ENCODE measurements around the gene IL11RA.

Gene IL11RA

DNA sequence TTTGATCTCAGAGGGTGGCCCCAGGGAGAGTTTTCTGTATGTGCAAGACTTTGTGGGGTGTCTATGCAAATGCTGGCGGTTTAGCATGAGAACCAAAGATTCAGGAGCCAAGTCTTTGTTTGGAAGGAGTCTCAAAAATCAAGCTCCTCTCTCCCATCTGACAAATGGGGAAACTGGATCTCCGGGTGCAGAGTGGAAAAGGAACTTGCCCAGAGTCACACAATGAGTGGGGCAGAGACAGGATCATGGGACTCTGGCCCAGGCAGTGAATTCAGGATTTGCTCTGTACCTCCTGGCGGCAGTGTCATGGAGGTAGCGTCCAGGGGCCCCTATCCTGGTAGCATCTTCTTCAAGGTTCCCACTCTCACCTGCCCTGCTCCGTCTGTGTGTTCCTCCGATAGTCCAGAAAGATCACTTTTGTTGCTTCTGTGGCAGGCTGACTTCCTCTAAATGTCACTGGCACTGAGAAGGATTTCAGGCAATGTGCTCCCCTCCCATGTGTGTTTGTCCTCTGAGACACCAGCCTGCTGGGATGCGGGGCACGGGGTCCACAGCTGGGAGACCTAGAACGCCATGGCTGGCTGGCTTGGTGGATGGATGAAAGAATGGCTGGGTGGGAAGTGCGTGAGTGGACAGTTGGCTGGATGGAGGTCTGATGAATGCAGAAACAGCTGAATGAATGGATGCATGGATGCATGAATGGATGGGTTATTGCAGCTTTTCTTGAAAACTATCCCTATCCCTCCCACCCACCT is 35.5 kb downstream of the IL11RA start:
- DNase-seq (ENCODE audit: low spot score) = no peak

DNA sequence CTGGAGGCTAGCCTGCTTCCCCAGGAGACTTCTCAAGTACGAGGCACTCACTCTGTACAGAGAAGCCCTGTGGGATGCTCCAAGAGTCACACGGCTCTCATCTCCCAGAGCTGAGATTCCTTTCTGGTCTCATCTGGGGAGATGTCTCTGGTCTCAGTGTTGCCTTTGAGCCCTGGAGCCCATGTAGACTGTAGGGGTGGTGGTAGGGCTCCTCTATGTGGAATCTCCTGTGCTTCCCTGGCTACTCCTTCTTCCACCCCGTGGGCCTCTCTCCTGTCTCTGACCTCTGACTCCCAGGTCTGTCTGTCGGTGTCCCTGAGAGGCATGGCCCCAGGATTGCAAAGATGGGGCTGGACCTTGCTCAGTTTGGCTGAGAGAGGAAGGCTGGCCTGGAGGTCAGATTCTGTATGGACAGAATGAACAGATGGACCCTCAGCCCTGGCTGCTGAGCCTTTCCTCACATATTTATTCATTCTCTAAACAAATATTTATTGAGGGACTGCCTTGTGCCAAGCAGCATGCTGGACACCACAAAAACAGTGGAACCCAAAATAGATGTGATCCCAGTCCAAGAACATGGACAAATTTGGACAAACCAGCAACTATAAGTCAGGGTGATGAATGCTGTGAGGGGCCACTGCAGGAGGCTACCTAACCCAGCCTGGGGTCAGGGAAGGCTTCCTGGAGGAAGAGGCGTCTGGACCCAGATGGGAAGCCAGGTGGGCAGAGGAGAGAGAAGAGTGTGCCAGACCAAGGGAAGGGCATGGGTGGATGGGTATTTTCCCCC is 36.5 kb downstream of the IL11RA start:
- no peak for DNase-seq (ENCODE audit: low spot score)

DNA sequence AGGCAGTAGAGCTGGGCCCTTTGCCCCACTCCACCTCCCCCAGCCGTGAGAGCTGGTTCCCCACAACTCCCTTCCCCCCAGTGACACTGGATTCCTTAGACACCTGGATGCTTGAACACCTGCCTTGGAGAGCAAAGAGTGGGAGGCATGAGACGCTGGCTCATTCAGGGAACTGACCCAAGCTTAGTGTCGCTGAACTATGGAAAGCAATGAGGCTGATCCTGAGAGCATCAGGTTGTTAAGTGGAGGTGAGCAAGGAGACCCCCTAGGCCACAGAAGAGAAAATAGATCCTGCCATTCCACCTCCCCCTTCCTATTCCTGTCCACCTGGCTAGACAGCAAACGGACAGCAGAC is 37.1 kb downstream of the IL11RA start:
- no peak for DNase-seq (ENCODE audit: low spot score)

DNA sequence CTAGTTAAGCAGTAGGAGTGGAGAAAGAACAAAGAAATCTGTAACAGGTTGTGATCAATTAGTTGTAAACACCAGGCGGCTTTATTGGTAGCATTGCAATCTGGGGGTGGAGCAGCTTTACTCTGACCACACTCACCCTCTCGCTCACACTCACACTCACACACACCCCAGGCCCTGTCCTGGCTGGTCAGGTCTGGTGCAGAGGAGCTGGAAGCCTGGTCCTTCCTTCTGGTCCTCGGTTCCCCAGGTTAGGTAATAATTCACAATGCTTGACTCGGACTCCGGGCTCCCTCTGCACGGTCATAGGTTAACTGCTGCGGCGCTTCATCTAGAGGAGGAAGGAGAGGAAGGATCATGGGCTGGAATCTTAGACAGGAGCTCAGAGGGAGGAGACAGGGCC is 37.5 kb downstream of the IL11RA start:
- DNase-seq (ENCODE audit: low spot score) = no peak

DNA sequence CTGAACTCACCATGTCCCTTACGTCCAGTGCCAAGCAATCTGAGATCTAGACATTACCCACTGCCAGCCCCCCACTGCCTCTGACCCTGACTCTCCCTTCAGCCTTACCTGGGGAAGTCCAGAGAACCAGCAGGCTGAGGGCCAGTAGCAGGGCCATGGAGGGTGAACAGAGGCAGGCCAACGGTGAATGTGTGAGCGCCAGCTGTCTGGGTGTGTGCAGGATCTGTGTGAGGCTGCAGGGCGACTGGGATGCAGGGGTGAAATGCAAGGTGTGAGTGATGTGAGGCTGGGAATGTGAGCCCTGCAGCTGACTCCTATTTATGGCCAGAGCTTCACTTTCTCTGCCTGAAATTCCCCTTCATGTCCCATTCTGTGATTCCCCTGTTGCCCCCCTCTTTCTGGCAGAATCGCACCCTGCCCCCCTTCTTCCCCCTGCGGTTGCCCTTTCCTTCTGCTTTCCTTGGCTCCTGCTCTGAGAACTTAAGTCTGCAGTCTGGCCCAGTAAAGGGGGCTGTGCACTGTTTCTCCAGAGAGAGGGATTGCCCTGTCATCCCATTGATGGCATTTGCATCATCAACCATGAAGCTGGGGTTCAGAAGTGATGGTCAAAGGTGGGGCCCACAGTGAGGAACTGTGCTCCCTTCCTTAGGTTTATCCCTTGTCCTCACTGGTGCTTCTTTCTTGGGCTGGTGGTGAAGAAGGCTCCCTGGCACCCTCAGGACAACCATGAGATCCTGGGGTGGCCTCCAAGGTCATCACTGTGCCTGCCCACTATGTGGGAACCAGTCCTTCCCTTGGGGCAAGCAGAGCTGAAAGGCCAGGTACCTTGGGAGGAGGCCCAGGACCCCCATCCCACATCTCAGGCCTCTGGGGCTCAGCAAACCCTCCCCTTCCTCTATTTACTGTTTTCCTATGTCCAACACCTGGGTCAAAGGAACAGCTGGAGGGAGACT is 39.3 kb downstream of the IL11RA start, which contains the start of gene CCL19:
TSS of gene CCL19 (minus strand) at position 294 of the 953 bp plus-strand sequence. CDS start at position 157, 137 bp downstream.
- DNase-seq (ENCODE audit: low spot score) = no peak

DNA sequence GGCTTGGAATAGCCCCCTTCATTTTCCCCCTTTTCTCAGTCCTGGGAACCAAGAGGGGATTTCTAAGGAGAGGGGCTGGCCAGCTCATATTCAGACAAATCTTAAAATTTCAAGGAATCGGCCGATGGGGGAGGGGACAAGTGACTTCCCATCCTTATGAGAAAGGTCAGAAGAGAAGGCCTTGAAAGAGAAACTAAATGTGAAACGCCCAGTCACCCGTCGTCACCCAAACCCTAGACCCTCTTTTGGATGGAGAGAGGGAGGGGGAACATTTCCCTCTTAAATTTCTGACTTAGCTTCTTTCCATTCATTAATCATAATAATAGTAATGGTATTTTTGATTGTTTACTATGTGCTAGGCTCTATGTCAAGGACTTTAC is 39.9 kb downstream of the IL11RA start:
- no peak for DNase-seq (ENCODE audit: low spot score)

DNA sequence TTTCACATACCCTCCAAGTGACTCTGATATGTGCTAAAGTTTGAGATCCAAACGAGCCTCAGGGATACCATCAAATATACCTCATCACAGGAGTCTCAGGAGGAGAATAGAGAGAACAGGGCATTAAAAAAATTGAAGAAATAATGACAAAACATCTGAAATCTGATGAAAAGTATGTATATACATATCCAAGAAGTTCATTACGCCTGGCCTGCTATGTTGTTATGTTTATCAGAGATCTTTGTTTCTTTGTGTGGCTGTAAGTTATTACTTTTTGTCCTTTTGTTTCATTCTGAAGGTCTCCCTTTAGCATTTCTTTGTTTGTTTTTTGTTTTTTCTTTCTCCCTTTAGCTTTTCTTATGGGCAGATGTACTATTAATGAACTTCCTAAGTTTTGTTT is 41.6 kb downstream of the IL11RA start:
- no peak for DNase-seq (ENCODE audit: low spot score)

DNA sequence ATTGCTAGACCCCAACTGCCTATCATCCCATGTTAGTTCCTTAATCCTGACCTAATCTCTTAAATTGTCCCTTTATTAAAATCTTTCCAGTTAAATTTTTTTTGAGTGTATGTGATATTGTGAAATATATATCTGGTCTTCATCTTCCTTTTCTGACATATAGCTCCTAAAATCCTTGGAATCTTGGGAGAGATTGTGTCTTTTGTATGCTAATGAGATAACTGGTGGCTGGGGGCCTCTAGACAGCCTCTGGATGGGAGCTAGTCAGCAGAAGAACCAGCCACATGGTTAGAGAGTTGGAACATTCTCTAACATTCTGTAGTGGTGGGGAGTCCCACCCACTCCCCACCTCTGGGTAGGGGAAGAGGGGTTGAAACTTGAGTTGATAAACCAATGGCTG is 42.8 kb downstream of the IL11RA start:
- DNase-seq (ENCODE audit: low spot score) = no peak

DNA sequence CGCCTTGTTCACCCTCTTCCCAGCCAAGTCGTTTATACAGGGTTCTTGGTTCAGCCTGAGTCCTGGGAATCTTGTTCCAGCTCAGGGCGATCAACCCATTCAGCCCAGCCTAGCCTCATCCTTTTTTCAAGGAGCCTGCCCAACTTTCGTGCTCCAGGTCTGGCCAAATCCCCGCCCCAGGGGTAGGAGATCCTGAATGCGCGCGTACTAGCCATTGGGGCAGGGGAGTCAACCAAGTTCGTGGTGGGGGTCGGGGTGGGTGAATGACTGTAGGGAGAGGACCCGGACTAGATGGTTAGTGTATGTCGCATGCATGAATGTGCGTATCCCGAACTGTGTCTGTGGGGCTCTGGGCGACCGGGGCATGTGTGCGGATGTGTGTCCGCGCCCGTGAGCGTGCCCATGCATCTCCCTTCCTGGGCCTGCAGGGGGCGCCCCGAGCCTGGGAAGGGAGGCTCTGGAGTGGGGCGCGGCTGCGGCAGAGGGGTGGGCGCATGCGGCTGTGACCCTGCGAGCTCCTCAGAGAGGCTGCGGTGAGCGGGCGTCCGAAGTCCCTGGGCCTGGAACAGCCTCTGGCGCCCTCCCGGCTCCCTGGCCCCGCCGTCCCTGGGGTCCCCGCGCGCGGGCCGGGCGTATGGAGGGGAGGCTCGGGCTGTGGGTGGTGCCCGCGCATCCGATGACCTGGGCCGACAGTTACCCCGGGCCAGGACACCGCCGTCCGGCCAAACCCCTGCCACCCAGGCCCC is 49.2 kb downstream of the IL11RA start:
- peak; percentile 80 for DNase-seq (ENCODE audit: low spot score)

DNA sequence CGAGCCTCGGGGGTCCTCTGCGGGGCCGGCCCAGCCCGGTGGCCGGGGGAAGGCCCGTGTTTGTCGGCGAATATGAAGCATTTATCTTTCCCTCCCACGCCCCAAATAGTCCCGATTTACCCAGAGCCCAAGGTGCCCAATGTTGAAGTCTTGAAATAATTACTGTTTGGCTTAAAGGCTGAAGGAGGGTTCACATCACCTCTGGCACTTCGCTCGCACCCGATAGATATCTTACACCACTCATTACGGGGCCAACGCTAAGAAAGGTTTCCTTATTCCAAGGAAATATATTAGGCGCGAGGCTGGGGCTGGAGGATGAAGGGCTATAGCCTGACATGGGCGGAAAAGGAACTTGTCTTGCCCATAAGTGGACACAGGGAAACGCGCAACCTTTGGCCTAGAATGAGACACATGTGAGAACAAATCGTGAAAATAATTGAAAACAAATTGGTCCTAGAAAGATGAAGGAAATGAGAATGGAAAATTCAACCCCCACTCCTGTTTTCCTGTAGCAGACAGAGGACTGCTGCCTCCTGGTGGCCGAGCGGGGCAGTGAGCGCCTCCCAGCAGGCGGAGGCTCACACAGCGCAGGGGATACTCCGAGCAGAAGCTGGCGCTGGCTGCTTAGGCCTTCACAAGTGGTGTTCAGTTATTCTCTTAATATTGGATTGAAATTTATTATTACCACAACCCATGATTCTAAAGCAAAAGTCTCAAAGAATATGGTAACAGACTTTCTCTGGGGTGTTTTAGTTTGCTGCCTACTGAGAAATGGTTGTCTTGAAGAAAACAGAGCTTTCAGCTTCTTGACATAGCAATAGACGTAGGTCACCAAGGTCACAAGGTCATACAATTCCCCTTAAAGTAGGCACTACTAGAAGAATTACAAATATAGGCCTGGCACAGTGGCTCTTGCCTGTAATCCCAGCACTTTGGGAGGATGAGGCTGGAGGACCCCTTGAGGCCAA is 50.1 kb downstream of the IL11RA start:
- DNase-seq (ENCODE audit: low spot score) = peak; percentile 93

DNA sequence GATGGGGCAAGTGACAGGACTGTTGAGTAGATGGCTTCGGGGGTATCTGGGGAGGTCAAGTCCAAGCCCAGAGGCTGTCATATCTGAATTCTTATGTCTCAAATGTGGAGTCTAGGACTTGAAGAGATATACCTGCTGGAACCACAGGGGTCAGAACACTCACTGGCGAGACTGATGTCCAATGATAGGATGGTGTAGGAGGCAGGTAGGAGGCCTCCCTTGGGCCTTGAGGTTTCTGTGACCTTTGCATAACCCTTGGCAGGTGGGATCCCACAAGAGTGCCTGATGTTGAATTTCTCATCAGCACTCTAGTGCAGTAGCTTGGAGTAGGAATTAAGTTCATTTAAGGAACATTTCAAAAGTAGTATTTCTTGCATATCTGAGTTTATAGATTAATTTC is 55.1 kb downstream of the IL11RA start:
- no peak for DNase-seq (ENCODE audit: low spot score)

DNA sequence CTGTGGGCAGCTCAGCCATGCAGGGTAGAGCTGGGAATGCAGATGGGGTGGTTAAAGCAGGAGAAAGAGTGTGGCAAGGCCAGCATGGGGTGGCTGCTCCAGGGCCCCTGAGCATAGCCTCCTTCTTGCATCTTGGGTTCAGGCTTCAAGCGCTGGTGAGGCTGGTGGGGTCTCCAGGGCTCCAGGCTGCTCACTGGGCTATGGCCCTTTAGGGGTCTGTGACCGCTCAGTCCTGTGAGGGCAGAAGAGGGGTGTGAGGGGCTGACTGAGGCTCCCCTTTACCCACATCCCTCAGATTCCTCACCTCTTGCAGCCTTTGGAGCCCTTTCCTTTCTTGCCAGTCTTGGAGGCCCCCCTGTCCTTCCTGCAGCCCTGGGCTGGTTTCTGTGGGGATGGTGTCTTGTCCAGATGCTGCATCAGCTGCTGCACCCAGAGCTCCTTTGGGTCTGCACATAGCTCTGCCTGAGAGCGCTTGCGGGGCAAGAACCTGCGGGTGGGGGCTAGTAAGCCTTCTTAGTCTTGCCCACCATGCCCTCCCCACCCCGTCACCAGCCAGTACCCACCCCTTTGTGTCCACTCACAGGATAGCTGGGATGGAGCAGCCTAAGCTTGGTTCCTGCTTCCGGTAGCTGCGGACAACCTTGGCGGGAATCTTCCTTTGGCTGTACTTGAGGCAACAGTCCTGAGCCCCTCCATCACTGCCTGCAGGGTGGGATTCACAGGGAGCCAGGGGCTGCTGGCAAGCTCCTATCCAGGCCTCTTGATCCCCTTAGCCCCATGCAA is 57.4 kb downstream of the IL11RA start:
- DNase-seq (ENCODE audit: low spot score) = no peak

DNA sequence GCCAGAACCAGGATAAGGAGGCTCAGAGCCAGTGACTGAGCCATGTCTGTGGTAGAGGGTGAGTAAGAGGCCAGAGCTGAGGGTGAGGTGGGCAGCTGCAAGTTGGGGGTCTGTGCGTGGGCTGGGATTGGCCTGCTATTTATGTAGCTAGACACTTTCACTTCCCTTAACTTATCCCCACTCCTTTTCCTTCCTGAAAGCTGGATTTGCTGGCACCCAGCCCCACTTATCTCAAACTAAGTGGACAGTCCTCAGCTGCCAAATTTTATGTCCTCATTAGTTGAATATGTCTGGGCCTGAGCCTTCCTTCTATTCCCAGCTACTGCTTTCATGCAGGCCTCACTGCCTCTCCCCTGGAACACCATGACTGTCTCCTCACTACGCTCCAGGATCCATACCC is 58.0 kb downstream of the IL11RA start, which contains the start of gene CCL21:
TSS of gene CCL21 (minus strand) at position 114 of the 400 bp plus-strand sequence. CDS start at position 44, 70 bp downstream.
- no peak for DNase-seq (ENCODE audit: low spot score)

All from AG08395 (cell line).